WTC11 (cell line): Measurements from ENCODE around the gene GID4. TPM values are rescaled to one million over a fixed set of nuclear protein-coding genes. Genes with fewer than 3 reads are reported as not detected.

ENCODE experiments used
- ATAC-seq: fragments of 200-7000 bp; cut with Tn5 transposase; 2 replicates; pipeline ENCODE4 v1.10.0; 2021; ENCODE audit warnings: mild to moderate bottlenecking, moderate library complexity
- CTCF ChIA-PET: fragments of 300-600 bp; sonication (Branson Sonifier 250); formaldehyde crosslinking; loops from one replicate; lab custom pipeline; 2021; ENCODE audit warnings: antibody characterized with exemption; lab: Charles Lee
- POLR2A ChIA-PET: fragments of 350-600 bp; sonication (Branson Sonifier 250); formaldehyde crosslinking; loops from one replicate; lab custom pipeline; 2021; ENCODE audit warnings: antibody characterized with exemption; lab: Charles Lee
- DNase-seq: peaks from one replicate; pipeline ENCODE4 v3.0.0; 2021; ENCODE audit warnings: low spot score
- H3K27ac Mint-ChIP-seq: 2 replicates; pipeline ENCODE4 v1.8.0; 2021; ENCODE audit warnings: mixed read lengths
- H3K27me3 Mint-ChIP-seq: 2 replicates; pipeline ENCODE4 v1.8.0; 2021; ENCODE audit warnings: low read depth, mild to moderate bottlenecking, moderate library complexity, mixed read lengths
- H3K36me3 Mint-ChIP-seq: 2 replicates; pipeline ENCODE4 v1.8.0; 2021; ENCODE audit warnings: mixed read lengths
- H3K4me1 Mint-ChIP-seq: 2 replicates; pipeline ENCODE4 v1.8.0; 2022; ENCODE audit warnings: mixed read lengths
- H3K4me3 Mint-ChIP-seq: 2 replicates; pipeline ENCODE4 v1.8.0; 2021; ENCODE audit warnings: mild to moderate bottlenecking, moderate library complexity, mixed read lengths
- H3K9me3 Mint-ChIP-seq: 2 replicates; pipeline ENCODE4 v1.8.0; 2021; ENCODE audit warnings: mixed read lengths
- AFF4 ChIP-seq: sonication (generic); formaldehyde crosslinking; IDR thresholded peaks from 2 replicates; pipeline ENCODE4 v1.8.1; 2023; ENCODE audit warnings: mild to moderate bottlenecking, missing genetic modification reagents, borderline replicate concordance
- ATF1 ChIP-seq: sonication (generic); formaldehyde crosslinking; IDR thresholded peaks from 2 replicates; pipeline ENCODE4 v1.8.1; 2023; ENCODE audit warnings: mild to moderate bottlenecking, moderate library complexity, missing genetic modification reagents
- CBFB ChIP-seq: sonication (generic); formaldehyde crosslinking; IDR thresholded peaks from 2 replicates; pipeline ENCODE4 v1.8.1; 2022; ENCODE audit warnings: mild to moderate bottlenecking, low read depth, missing genetic modification reagents
- CREB1 ChIP-seq: sonication (generic); formaldehyde crosslinking; IDR thresholded peaks from 2 replicates; pipeline ENCODE4 v1.8.0; 2023; ENCODE audit warnings: mild to moderate bottlenecking, missing genetic modification reagents
- E2F1 ChIP-seq: sonication (generic); formaldehyde crosslinking; IDR thresholded peaks from 2 replicates; pipeline ENCODE4 v1.8.0; 2022; ENCODE audit warnings: mild to moderate bottlenecking, missing genetic modification reagents
- FOXP4 ChIP-seq: sonication (generic); formaldehyde crosslinking; IDR thresholded peaks from 2 replicates; pipeline ENCODE4 v1.8.0; 2022; ENCODE audit warnings: mild to moderate bottlenecking, missing genetic modification reagents
- IRF2 ChIP-seq: sonication (generic); formaldehyde crosslinking; IDR thresholded peaks from 2 replicates; pipeline ENCODE4 v1.8.0; 2022; ENCODE audit warnings: low read depth, missing genetic modification reagents, borderline replicate concordance
- JAZF1 ChIP-seq: fragments of 250-450 bp; sonication (Bioruptor Pico); IDR thresholded peaks from 2 replicates; pipeline ENCODE4 v1.9.0; 2021; ENCODE audit warnings: moderate library complexity, mild to moderate bottlenecking, inconsistent platforms
- MYBL2 ChIP-seq: sonication (generic); formaldehyde crosslinking; IDR thresholded peaks from 2 replicates; pipeline ENCODE4 v1.8.1; 2023; ENCODE audit warnings: mild to moderate bottlenecking, moderate library complexity, missing genetic modification reagents
- NR2C2 ChIP-seq: sonication (generic); formaldehyde crosslinking; IDR thresholded peaks from 2 replicates; pipeline ENCODE4 v1.8.0; 2022; ENCODE audit warnings: mild to moderate bottlenecking, missing genetic modification reagents
- PRRX2 ChIP-seq: fragments of 250-450 bp; sonication (Bioruptor Pico); IDR thresholded peaks from 2 replicates; pipeline ENCODE4 v1.8.0; 2021; ENCODE audit warnings: mild to moderate bottlenecking
- SMAD4 ChIP-seq: sonication (generic); formaldehyde crosslinking; IDR thresholded peaks from 2 replicates; pipeline ENCODE4 v1.8.0; 2022; ENCODE audit warnings: mild to moderate bottlenecking, missing genetic modification reagents
- TP53 ChIP-seq: sonication (generic); formaldehyde crosslinking; IDR thresholded peaks from 2 replicates; pipeline ENCODE4 v1.8.1; 2023; ENCODE audit warnings: mild to moderate bottlenecking, missing genetic modification reagents
- ZNF219 ChIP-seq: sonication (generic); formaldehyde crosslinking; IDR thresholded peaks from 2 replicates; pipeline ENCODE4 v1.8.0; 2023; ENCODE audit warnings: missing genetic modification reagents, mild to moderate bottlenecking, borderline replicate concordance
- ZNF232 ChIP-seq: sonication (generic); formaldehyde crosslinking; IDR thresholded peaks from 2 replicates; pipeline ENCODE4 v1.8.0; 2022; ENCODE audit warnings: mild to moderate bottlenecking, missing genetic modification reagents
- ZNF263 ChIP-seq: sonication (generic); formaldehyde crosslinking; IDR thresholded peaks from 2 replicates; pipeline ENCODE4 v1.8.1; 2022; ENCODE audit warnings: low read depth, mild to moderate bottlenecking, moderate library complexity, missing genetic modification reagents
- ZNF416 ChIP-seq: fragments of 250-450 bp; sonication (Bioruptor Pico); IDR thresholded peaks from 2 replicates; pipeline ENCODE4 v1.9.0; 2021; ENCODE audit warnings: mild to moderate bottlenecking, inconsistent platforms
- ZNF423 ChIP-seq: fragments of 250-450 bp; sonication (Bioruptor Pico); IDR thresholded peaks from 2 replicates; pipeline ENCODE4 v2.1.2; 2022; ENCODE audit warnings: mild to moderate bottlenecking, moderate library complexity
- total RNA-seq: library from RNA; stranded (reverse); gene quantifications from 3 replicates; pipeline ENCODE4 v1.2.3, GENCODE V29; 2021
- TF ChIP-seq, protein P1 (sequence below): sonication (generic); formaldehyde crosslinking; IDR thresholded peaks from 2 replicates; pipeline ENCODE4 v1.8.0; 2023; ENCODE audit warnings: missing genetic modification reagents, mild to moderate bottlenecking, borderline replicate concordance

The GID4 gene
- total RNA-seq, 1 experiment from 2014 or later = 16.0 TPM

DNA sequence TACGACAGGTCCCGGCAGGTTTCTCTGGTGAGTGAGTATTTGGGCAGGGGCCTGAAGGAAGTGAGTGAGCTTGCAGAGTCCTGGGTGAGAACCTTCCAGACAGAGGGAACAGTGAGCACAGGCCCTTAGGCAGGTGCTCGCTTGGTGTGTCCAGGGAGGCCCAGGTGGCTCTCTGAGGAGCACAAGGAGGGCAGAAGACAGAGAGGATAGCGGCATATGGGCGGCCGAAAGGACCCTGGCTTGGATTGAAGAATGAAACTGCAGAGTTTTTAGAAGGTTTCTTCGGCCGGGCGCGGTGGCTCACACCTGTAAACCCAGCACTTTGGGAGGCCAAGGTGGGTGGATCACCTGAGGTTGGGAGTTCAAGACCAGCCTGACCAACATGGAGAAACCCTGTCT is 55.2 kb downstream of the GID4 start (continued):
- TF ChIP-seq AFF4 = no peak
- no peak for TF ChIP-seq PRRX2 (CRISPR knock-in tag)
- TF ChIP-seq FOXP4 (CRISPR knock-in tag) = no peak
- no peak for TF ChIP-seq ATF1
- no peak for TF ChIP-seq E2F1
- TF ChIP-seq ZNF263 (CRISPR knock-in tag) = no peak
- no peak for TF ChIP-seq IRF2 (CRISPR knock-in tag)
- TF ChIP-seq ZNF232 (CRISPR knock-in tag) = no peak
- TF ChIP-seq ZNF423 (CRISPR knock-in tag) = no peak
- no peak for TF ChIP-seq TP53

GRCh38 chr17:18099516-18099915 is 60.3 kb downstream of the GID4 start:
- ChIA-PET CTCF (no interaction called here), POLR2A (no interaction called here)
- no peak for TF ChIP-seq CREB1 (CRISPR knock-in tag)
- TF ChIP-seq SMAD4 (CRISPR knock-in tag) = no peak
- TF ChIP-seq ZNF416 = no peak
- TF ChIP-seq JAZF1 (CRISPR knock-in tag) = no peak
- TF ChIP-seq NR2C2 (CRISPR knock-in tag) = no peak
- no peak for TF ChIP-seq CBFB (CRISPR knock-in tag)
- no peak for TF ChIP-seq ZNF219
- TF ChIP-seq, protein P1, sequence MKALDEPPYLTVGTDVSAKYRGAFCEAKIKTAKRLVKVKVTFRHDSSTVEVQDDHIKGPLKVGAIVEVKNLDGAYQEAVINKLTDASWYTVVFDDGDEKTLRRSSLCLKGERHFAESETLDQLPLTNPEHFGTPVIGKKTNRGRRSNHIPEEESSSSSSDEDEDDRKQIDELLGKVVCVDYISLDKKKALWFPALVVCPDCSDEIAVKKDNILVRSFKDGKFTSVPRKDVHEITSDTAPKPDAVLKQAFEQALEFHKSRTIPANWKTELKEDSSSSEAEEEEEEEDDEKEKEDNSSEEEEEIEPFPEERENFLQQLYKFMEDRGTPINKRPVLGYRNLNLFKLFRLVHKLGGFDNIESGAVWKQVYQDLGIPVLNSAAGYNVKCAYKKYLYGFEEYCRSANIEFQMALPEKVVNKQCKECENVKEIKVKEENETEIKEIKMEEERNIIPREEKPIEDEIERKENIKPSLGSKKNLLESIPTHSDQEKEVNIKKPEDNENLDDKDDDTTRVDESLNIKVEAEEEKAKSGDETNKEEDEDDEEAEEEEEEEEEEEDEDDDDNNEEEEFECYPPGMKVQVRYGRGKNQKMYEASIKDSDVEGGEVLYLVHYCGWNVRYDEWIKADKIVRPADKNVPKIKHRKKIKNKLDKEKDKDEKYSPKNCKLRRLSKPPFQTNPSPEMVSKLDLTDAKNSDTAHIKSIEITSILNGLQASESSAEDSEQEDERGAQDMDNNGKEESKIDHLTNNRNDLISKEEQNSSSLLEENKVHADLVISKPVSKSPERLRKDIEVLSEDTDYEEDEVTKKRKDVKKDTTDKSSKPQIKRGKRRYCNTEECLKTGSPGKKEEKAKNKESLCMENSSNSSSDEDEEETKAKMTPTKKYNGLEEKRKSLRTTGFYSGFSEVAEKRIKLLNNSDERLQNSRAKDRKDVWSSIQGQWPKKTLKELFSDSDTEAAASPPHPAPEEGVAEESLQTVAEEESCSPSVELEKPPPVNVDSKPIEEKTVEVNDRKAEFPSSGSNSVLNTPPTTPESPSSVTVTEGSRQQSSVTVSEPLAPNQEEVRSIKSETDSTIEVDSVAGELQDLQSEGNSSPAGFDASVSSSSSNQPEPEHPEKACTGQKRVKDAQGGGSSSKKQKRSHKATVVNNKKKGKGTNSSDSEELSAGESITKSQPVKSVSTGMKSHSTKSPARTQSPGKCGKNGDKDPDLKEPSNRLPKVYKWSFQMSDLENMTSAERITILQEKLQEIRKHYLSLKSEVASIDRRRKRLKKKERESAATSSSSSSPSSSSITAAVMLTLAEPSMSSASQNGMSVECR = no peak
- no peak for TF ChIP-seq MYBL2 (CRISPR knock-in tag)
- TF ChIP-seq ZNF263 (CRISPR knock-in tag) = no peak
- no peak for DNase-seq
- Mint-ChIP-seq H3K27ac (no peak overlapping the region), H3K27me3 (no peaks in the 10 kb centered on the region), H3K36me3 (peaks cover 25% of the 10 kb centered on the region), H3K9me3 (no peaks in the 10 kb centered on the region), H3K4me1 (no peaks in the 10 kb centered on the region), H3K4me3 (no peak overlapping the region)
- no peak for ATAC-seq
